ENCODE data around the gene ARRB2. TPM values are rescaled to one million over a fixed set of nuclear protein-coding genes. Genes with fewer than 3 reads are reported as not detected.

ARRB2 gene
- total RNA-seq, 2 experiments from 2014 or later = 210 to 220 TPM

- intact Hi-C loops (cut with DNase I, micrococcal nuclease) = loop anchor here in 1 of 2 experiments (10.0 kb wide), 1 partner anchor 357 kb away; the partner anchor contains the start of gene ZFP3
Measured at GRCh38 chr17:4718276-4718675, 7.8 kb downstream of the ARRB2 start.

GRCh38 chr17:4719146-4719545 lies 8.7 kb downstream of the ARRB2 start:
- no peak for TF ChIP-seq CTCF (IDR thresholded peaks at IDR 0.05)
- H3K27ac ChIP-seq (ENCODE audit: low read depth in 1 of 2, low read length in 2 of 2) = no peak overlapping the region
- H3K4me3 ChIP-seq (ENCODE audit: low read length) = no peak overlapping the region
- H3K9me3 Mint-ChIP-seq = no peaks in the 10 kb centered on the region
- H3K4me3 Mint-ChIP-seq = no peak overlapping the region
- H3K4me1 Mint-ChIP-seq (ENCODE audit: low read depth) = peaks cover 24% of the 10 kb centered on the region
- POLR2A ChIA-PET = no interaction called here
- CTCF ChIA-PET = no interaction called here
- peaks cover 61% of the 10 kb centered on the region for H3K36me3 ChIP-seq (ENCODE audit: insufficient read depth, low read length)
- DNase-seq (no peak), ATAC-seq (ENCODE audit: poor library complexity) (no peak)
- no peaks in the 10 kb centered on the region for H3K27me3 Mint-ChIP-seq
- peaks cover 42% of the 10 kb centered on the region for H3K4me1 ChIP-seq (ENCODE audit: insufficient read depth, low read length)
- intact Hi-C loops (cut with DNase I, micrococcal nuclease) = loop anchor here in 1 of 2 experiments (10.0 kb wide), 1 partner anchor 356 kb away; the partner anchor contains the start of gene ZFP3
- peaks cover 70% of the 10 kb centered on the region for H3K36me3 Mint-ChIP-seq (ENCODE audit: low read depth)
- no peaks in the 10 kb centered on the region for H3K9me3 ChIP-seq (ENCODE audit: control insufficient read depth in 1 of 2, insufficient read depth in 1 of 2, low read length in 2 of 2)
- H3K27me3 ChIP-seq (ENCODE audit: control insufficient read depth in 1 of 2, insufficient read depth in 2 of 2, low read length in 2 of 2) = no peaks in the 10 kb centered on the region
- H3K27ac Mint-ChIP-seq = no peak overlapping the region

More at GRCh38 chr17:4718276-4718675, 7.8 kb downstream of the ARRB2 start:
- Mint-ChIP-seq H3K27me3 (no peaks in the 10 kb centered on the region), H3K27ac (no peak overlapping the region), H3K4me3 (no peak overlapping the region), H3K36me3 (ENCODE audit: low read depth) (peaks cover 70% of the 10 kb centered on the region), H3K9me3 (no peaks in the 10 kb centered on the region), H3K4me1 (ENCODE audit: low read depth) (peaks cover 33% of the 10 kb centered on the region)
- Histone ChIP-seq H3K4me3 (ENCODE audit: low read length) (no peak overlapping the region), H3K36me3 (ENCODE audit: insufficient read depth, low read length) (peaks cover 61% of the 10 kb centered on the region), H3K9me3 (ENCODE audit: control insufficient read depth in 1 of 2, insufficient read depth in 1 of 2, low read length in 2 of 2) (no peaks in the 10 kb centered on the region), H3K27ac (ENCODE audit: low read depth in 1 of 2, low read length in 2 of 2) (no peak overlapping the region), H3K27me3 (ENCODE audit: control insufficient read depth in 1 of 2, insufficient read depth in 2 of 2, low read length in 2 of 2) (no peaks in the 10 kb centered on the region), H3K4me1 (ENCODE audit: insufficient read depth, low read length) (peaks cover 50% of the 10 kb centered on the region)
- ChIA-PET CTCF (no interaction called here), POLR2A (no interaction called here)
- no peak for TF ChIP-seq CTCF (IDR thresholded peaks at IDR 0.05)
- ATAC-seq (ENCODE audit: poor library complexity) (no peak), DNase-seq (no peak)

- Histone ChIP-seq H3K4me1 (ENCODE audit: insufficient read depth, low read length) (peaks cover 36% of the 10 kb centered on the region), H3K9me3 (ENCODE audit: control insufficient read depth in 1 of 2, insufficient read depth in 1 of 2, low read length in 2 of 2) (no peaks in the 10 kb centered on the region), H3K27me3 (ENCODE audit: control insufficient read depth in 1 of 2, insufficient read depth in 2 of 2, low read length in 2 of 2) (no peaks in the 10 kb centered on the region), H3K4me3 (ENCODE audit: low read length) (no peak overlapping the region), H3K27ac (ENCODE audit: low read depth in 1 of 2, low read length in 2 of 2) (no peak overlapping the region), H3K36me3 (ENCODE audit: insufficient read depth, low read length) (peaks cover 61% of the 10 kb centered on the region)
- TF ChIP-seq CTCF (IDR thresholded peaks at IDR 0.05) = no peak
- Mint-ChIP-seq H3K27me3 (no peaks in the 10 kb centered on the region), H3K27ac (no peak overlapping the region), H3K36me3 (ENCODE audit: low read depth) (peaks cover 70% of the 10 kb centered on the region), H3K9me3 (no peaks in the 10 kb centered on the region), H3K4me3 (no peak overlapping the region), H3K4me1 (ENCODE audit: low read depth) (peaks cover 21% of the 10 kb centered on the region)
- CTCF ChIA-PET = no interaction called here
- intact Hi-C loops (cut with DNase I, micrococcal nuclease) = loop anchor here in 1 of 2 experiments (10.0 kb wide), 1 partner anchor 355 kb away; the partner anchor contains the start of gene ZFP3
- POLR2A ChIA-PET = no interaction called here
- ATAC-seq (ENCODE audit: poor library complexity) = no peak
- DNase-seq = no peak
Measured at GRCh38 chr17:4719684-4720221, 9.3 kb downstream of the ARRB2 start.
